Activated CD8-positive, alpha-beta memory T cell treated with anti-CD3 and anti-CD28 coated beads, Interleukin-2, amount 50 U/mL, for 1 hour (primary cell): ENCODE data around the gene DNALI1.
"Not testable (repeated sequence)": the region's sequence is repeated elsewhere in the genome, so short reads cannot be mapped to it uniquely, and the experiment has no call there.

Source experiments
- DNase-seq: peaks from one replicate; pipeline ENCODE4 v3.0.0-alpha.2; 2020; ENCODE audit errors: extremely low read depth

Gene DNALI1

DNA sequence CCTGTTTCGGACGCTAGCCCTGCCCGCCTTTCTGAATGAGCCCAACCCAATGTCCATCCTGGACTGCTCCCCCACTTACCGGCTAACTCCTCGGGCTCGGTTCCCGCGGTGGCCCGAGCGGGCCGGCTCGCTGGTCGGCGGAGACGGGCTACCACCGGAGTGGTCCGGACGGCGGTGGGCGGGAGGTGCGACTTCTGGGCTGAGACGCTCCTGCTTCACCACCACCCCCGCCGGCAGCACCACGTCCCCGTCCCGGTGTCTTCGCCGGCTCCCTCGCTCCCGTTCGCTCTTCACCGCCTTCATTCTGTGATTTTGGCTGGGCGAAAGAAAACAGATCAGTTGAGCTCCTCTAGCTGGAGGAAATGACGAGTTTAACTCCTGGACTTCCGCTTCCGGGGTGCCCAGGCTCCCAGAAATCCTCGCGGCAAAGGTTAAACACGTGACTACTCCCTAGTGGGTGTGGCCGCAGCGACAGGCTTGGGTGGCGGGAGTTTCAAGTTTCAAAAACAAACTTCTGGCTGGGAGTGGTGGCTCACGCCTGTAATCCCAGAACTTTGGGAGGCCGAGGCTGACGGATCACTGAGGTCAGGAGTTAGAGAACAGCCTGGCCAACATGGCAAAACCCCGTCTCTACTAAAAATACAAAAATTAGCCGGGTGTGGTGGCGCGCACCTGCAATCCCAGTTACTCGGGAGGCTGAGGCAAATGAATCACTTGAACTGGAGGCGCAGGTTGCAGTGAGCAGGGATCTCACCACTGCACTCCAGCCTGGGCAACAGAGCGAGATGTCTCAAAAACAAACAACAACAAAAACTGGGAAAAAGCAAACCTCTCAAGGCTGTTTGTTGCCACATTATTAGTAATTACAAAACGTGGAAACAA, 2.6 kb upstream of the DNALI1 start, which contains the start of gene SNIP1:
Gene SNIP1, minus strand, starts transcription at position 367 of the 882 bp plus-strand sequence. Its CDS starts 64 bp downstream, at position 303.
- DNase-seq, result peak; percentile 79

DNA sequence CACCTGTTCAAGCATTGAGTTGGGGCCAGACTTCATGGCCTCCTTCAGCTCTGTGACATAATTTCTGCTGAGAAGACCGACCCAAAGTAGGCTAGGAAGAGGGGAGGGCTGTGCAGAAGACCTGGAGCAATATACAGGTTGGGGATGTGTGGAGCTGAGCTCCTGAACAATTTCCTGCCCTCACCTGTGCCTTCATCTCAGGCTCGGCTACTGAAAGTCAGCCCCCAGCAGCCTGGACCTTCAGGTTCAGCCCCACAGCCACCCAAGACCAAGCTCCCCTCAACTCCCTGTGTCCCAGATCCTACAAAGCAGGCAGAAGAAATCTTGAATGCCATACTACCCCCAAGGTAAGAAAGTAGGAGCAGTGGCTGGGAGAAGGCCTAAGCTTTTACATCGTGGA, 662 bp downstream of the DNALI1 start:
- DNase-seq, result no peak

DNA sequence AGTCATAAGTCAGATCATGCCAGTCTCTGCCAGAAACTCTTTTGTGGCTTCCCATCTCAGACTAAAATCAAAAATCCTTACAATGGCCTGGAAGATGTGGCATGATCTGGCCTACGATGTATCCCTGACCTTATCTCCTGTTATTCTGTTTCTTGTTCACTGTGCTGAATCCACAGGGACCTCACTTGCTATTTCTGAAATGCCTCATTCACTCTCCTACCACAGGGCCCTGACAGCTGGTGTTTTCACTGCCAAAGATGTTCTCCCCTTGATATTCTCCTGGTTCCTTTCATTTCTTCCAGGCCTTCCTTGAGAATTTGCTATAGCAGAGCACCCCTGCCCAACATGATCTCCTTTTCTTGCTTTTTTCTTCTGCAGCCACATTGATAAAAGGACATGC, 1.7 kb downstream of the DNALI1 start:
- no peak for DNase-seq

DNA sequence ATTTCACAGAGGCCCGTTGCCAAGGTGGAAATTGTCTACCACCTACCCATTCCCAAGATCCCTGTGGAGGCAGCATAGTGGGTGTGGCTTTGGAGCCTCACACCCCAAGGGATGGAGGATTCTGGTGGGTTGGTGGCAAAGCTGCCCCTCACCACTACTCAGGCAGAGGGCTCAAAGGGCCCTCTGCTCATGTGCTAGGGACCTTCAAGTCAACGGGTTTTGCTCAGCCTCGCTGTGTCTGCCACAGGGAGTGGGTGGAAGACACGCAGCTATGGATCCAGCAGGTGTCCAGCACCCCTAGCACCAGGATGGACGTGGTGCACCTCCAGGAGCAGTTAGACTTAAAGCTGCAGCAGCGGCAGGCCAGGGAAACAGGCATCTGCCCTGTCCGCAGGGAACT, 2.3 kb downstream of the DNALI1 start:
- DNase-seq, result no peak

DNA sequence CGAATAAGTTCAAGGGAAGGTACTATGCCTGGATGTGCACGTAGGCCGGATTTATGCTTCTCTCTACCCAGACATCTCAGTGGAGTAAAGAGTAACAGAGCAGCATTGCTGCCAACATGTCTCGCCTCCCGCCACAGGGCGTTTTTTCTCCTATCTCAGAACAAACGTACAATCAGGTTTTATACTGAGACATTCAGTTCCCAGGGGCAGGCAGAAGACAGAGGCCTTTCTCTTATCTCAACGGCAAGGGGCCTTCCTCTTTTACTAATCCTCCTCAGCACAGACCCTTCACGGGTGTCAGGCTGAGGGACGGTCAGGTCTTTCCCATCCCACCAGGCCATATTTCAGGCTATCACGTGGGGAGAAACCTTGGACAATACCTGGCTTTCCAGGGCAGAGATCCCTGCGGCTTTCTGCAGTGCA, 3.2 kb downstream of the DNALI1 start:
- not testable (repeated sequence) for DNase-seq

DNA sequence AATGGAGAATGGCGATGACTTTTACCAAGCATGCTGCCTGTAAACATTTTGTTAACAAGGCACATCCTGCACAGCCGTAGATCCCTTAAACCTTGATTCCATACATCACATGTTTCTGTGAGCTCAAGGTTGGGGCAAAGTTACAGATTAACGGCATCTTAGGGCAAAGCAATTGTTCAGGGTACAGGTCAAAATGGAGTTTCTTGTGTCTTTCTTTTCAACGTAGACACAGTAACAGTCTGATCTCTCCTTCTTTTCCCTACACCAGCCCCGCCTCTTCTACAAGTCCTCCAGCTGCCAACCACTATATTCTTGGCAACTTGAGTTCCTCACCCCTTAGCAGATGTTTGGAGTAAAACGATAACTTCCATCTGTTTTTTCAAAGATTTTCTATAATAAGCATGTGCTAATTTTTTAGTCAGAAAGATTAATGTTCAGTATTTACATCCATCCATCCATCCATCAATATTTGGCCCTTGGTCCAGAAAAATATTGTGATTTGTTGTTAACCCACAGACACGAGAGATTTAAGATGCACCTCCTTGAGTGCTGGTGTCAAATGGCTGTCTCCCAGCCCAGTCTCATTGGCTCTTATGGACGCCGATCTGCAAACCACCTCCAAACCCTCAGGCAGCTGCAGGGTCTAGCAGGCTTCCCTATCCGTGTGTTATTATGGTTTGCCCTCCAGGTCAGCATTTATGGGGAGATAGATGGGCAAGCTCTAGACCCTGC, 3.8 kb downstream of the DNALI1 start:
- DNase-seq, result no peak

DNA sequence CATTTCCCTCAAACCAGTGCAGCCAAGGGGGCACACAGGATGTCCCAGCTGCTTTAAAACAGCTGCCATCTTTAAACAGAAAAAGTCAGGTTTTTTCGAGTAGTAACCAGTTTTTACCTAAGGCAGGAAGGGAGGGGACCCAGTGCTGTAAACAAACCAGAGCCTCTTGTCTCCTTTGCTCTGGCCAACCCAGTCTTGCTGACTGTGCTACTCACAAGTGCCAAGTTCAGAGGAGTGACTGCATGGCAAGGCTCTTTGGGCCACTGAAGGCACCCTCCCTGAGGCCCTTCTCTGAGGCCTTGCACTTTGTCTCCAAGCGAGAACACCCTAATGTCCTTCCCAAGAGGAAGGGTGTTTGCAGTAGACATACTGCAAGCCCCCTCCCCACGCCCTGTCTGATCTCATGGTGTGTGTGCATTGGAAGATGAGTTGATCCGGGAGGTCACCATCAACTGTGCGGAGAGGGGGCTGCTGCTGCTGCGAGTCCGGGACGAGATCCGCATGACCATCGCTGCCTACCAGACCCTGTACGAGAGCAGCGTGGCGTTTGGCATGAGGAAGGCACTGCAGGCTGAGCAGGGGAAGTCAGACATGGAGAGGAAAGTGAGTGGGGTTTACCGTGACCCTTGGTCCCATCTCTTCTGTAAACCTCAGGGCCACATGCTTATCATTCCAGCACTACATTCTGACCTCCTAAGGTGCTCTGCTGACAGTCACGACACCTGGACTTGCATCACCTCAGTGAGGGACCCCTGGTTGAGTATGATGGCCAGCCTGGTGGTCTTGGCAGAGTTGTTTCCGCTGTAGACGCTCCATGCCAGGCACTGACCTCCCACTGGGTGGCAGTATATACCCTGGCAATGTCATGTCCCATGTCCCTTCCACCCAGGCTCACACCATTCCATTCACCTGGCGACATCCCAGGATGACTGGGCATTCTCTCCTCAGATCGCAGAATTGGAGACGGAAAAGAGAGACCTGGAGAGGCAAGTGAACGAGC, 4.7 kb downstream of the DNALI1 start:
- DNase-seq, result no peak

DNA sequence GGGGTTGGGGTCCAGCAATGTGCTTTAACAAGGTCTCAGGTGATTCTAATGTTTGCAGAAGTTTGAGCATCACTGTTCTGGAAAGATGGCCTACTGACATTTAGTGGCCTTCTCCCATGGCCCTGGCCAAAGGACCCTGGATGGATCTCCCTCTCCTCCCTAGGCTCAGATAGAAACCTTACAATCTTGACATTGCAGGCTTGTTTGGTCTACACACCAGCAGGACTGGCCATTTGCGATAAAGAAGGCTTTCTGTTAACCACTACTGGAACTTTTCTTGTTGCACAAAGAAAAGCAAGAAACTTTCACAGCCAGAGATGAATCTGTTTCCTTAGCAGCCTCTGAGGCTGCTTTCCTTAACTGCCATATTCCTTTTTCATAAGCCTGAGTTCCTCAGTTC, 6.2 kb downstream of the DNALI1 start:
- no peak for DNase-seq

DNA sequence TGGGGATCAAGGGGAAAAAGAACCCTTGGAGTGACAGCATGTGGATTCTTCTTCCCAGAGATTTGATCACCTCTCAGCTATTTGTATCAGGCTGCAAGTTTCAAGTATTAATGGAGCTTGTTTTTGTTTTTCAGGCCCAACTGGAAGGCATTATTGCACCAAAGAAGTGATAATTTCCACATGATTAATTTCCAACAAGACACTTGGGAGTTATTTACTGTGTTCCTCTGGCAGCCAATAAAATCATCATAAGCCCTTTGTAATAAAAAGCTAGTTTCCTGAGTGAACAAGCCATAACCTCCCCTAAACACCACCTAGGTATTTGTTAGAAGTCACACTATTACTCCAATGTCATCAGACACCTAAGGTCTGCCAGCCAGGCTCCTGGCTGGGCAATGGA, 8.2 kb downstream of the DNALI1 start:
- no peak for DNase-seq

DNA sequence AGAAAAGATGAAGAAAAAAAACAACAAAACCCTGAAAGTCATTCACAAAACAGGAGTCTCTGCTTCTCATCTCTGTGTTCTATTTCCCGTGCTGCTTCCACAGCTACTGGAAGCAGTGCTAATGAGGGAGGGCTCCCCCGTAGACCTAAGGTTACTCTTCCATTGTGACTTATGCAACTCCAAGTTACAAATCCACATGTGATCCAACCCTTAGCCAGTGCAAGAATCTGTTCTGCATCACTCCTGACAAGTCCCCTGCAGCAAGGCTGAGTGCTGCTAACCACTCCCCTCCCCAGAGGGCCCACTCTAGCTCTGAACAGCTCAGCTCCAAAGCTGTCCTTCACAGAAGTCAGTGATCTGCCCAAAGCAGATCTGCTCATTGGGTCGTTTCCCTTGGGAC, 10.3 kb downstream of the DNALI1 start:
- DNase-seq, result no peak

DNA sequence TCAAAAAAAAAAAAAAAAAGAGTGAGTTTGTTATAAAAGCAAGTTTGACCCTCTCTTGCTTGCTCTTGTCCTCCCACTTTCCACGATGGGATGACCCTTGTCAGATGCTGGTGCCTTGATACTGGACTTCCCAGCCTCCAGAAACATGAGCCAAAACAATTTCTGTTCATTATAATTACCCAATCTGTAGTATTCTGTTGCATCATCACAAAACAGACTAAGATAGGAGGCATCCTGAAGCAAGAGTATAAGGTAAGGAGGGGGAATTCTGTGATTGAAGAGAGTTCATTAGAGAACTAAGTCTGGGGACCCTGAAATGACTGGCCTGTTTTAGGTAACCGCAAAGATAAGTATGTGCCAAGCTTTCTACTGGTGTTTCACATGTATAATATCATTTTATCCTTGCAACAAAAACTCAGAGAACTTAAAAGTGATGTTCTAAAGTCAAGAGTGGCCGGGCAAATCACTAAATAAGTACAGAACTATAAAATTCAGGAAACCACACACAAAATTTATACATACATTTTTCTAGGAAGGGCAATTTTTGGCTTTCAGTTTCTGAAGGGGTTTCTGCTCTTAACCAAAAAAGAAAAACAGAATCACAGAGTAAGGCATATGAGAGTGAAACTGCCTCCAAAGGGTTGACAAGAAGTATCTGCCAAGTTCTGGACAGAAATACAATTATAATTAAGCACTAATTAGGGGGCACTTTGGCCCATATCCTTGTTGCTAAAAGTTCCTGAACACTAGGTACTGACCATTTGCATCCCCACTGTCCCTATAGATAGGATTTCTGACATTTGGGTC, 14.0 kb downstream of the DNALI1 start:
- DNase-seq, result no peak

DNA sequence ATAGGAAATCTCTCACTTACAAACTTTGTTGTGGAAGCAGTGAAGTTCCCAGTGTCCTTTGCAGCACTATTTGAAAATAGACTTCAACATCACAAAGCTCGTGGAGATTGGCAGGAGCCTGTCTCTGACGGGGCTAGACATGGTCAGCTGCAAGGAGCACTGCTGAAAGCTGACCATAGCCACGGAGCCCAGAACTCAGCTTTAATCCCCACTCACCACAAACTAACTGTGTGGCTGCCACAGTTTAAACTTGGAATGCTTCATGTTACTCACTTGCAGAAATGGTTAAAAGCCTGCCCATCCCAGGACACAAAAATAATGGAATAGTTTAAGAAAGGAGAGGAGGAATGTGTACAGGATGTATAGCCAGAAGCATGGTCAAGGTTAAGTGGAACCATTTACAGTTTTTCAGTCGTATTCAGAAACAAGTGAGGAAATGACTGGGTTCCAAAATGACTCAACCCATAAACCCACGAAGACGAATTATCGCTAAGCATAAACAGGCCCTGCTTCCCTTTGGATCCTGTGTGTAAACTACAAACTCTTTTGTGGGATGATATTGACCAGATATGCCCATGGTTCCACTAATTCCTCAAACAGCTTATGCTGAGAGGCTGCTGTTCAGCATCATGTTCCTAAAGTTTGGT, 18.2 kb downstream of the DNALI1 start:
- DNase-seq, result no peak

DNA sequence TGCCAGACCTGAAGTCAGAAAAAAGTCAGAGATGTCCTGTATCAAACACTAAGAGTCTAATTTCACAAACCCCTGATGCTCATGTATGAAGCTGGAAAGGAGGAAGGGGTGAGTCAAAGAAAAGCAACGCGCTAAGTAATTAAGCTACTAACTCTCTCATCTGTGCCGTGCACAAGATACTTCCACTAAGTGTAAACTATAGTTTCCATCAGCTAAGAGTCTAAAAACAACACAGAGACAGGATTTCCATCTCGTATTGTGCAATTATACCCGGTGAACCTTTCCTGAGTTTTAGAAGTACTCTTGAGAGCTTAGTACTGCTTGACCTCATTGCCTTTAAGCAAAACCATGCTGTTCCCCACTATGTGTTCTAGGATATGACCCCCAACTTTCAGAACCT, 19.0 kb downstream of the DNALI1 start:
- DNase-seq, result no peak

DNA sequence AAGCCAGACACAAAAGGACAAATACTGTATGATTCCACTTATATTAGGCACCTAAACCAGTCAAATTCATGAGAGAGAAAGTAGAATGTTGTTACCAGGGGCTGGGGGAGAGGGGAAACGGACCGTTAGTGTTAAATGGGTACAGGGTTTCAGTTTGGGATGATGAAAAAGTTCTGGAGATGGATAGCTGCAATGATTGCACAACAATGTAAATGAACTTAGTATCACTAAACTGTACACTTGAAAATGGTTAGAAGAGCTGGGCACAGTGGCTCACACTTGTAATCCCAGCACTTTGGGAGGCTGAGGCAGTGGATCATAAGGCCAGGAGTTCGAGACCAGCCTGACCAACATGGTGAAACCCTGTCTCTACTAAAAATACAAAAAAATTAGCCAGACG, 27.8 kb downstream of the DNALI1 start:
- not testable (repeated sequence) for DNase-seq

DNA sequence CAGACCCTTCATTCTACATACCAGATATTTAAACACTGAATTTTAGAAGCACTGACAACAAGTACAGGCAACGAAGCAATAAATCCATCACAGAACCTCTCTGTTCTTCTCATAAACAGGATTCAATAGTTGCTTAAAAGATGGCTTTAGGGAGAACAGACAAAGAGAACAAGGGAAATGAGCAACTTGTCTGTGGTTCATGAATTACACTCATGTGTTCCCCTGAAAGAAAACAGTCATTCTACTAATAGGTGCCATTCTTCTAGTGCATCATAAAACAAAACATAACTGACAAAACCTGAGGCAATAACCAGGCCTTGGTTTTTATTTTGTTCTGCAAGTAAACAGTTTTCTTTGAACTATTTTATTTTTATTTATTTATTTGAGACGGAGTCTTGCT, 32.2 kb downstream of the DNALI1 start:
- DNase-seq, result no peak

DNA sequence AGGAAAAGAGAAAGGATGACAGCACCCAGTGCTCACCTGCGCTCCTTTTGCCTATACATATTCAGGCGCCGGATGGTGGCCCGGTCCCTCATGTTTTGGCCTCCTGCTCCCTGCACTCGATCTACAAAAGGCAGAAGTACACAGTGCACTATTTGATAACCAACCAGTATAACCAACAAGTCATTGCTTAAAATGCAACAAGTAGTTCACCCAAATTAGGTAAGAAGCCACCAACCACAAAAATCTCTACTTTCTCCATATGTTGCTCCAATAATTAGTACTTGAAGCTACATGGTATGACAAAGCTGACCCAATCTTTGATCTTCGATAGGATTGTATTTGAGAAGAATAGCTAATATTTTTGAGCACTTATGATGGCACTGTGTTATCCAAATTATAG, 37.0 kb downstream of the DNALI1 start:
- DNase-seq, result no peak

DNA sequence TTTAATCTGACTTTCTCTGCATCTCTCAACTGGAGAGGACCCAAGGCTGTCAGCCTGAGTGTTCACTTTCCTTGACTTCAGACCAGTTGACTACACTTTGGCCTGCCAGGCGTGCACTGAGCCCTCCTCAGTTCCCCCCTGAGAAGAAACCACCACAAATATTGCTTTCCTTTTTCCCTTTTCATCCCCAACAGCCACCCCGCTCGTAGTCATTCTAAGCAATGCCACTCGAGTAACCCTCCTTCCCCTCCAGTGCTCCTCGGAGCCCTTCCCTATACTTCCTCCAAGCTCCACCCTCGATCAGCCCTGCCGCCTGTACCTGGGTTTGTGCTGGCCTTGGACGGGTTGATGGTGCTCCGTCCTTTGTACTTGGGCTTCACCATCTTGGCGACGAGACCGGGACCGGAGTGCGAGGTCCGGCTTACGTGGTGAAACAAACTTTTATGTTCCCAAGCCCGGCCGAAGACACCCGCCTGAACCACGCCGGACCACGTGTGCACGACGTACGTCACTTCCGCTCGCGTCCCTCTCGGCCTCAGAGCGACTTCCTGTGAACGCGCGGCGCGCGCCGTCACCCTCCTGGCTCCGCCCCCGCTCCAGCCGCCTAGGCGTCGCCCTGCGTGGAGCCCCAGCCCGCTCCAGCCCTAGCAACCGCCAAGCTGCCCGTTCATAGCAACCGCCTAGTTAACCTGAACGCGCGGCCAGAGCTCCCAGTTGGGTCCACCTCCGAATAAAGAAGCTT, 38.9 kb downstream of the DNALI1 start, which contains the start of gene GNL2:
Gene GNL2, minus strand, starts transcription at position 498 of the 742 bp plus-strand sequence. Its CDS starts 115 bp downstream, at position 383.
- peak; percentile 82 for DNase-seq

DNA sequence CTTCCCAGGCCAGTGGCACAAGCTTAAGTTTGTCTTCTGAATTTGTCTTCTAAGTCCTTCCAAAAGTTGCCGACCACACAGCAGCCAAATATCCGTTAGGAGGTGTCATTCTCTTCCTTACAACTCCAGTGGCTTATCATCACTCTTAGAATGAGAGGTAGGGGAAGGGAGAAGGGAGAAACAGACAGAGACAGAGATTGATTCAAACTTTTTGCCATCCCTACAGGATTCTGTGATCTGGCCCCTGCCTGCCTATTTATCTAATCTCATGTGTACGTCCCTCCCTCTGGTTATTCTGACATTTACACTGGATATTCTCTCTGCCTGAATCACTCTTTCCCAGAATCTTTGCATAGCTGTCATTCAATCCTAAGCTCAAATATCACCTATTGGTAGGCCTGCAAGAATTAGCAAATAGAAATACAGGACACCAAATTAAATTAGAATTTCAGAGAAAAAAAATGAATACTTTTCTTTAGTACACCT, 39.5 kb downstream of the DNALI1 start:
- no peak for DNase-seq

DNA sequence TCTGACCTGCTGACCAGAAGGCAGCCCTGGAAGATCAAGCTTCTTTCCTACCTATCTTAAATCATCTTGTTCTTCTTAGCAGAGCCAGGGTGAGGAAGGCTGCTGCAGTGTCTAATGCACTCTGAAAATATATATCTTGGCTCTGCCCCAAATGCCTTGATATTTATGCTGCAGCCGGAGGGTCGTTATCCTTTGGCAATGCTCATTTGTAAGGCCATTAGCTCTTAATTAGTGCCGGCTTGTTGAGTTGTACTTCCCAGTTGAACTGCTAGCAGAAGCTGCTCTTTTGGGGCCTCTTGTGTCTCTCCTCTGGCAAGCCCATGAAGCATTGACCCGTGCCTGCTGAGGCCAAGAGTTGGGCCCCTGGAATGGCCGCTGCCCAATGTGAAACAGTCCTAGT, 43.2 kb downstream of the DNALI1 start:
- no peak for DNase-seq
